ENCODE results near the gene PRDX5. TPM values are rescaled to one million over a fixed set of nuclear protein-coding genes. Genes with fewer than 3 reads are reported as not detected.

Gene PRDX5
- total and polyA plus RNA-seq, 4 donors, result 66.8 to 201 (median 135) TPM

DNA sequence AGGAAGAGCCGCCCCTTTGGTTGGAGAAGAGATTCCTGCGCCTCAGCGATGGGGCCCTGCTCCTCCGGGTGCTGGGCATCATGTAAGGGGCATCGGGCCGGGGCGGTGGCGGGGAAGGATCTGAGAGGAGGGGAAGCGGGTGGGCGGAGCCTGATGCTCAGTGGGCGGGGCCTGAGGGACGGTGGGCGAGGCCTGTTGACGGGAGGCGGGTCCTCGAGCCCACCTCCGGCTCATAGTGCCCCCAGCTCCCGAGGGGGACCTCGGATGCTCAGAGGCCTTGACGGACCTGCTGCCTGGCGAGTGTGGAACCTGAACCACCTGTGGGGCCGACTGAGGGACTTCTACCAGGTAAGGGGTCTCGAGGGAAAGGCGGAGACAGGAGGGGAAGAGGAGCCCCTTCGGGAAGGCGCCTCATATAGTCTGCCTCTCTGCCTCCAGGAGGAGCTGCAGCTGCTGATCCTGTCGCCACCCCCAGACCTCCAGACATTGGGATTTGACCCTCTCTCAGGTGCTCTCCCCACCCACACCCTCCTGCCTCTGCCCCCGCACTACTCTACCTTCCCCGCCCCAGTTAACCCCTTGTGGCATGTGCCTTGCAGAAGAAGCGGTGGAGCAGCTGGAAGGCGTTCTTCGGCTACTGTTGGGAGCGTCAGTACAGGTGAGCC, 22.9 kb downstream of the PRDX5 start:
- WGBS, result 46% methylated on average over 33 of the region's 33 CpGs

DNA sequence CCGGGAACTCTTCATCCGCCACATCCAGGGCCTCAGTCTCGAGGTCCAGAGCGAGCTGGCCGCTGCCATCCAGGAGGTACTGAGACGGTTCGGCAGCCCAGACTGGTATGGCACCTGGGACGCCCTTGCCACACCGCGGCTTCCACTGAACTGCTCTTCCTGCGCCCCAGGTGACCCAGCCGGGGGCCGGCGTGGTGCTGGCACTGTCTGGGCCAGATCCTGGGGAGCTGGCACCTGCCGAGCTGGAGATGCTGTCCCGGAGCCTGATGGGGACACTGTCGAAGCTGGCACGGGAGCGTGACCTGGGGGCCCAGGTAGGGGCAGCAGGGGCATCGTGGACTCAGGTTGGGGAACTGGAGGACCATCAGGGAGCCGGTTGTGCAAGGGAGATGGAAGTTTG, 23.5 kb downstream of the PRDX5 start:
- Histone ChIP-seq H3K27me3 (ENCODE audit: control insufficient read depth in 4 of 4, insufficient read depth in 4 of 4, low read length in 3 of 4) (no peaks in the 10 kb centered on the region), H3K9me3 (ENCODE audit: control insufficient read depth in 4 of 4, low read length in 3 of 4) (no peaks in the 10 kb centered on the region), H3K4me1 (ENCODE audit: control insufficient read depth in 4 of 4, insufficient read depth in 4 of 4, low read length in 3 of 4) (peaks cover 0 to 12% (median 7%) of the 10 kb centered on the region in 4 donors), H3K4me3 (ENCODE audit: low read depth in 1 of 3, low read length in 3 of 3) (no peak overlapping the region), H3K27ac (ENCODE audit: low read depth in 1 of 2, low read length in 2 of 2) (no peak overlapping the region), H3K9ac (ENCODE audit: low read depth in 1 of 2, low read length in 2 of 2) (no peak overlapping the region), H3K36me3 (ENCODE audit: control insufficient read depth in 4 of 4, insufficient read depth in 3 of 4, low read depth in 1 of 4, low read length in 3 of 4) (no peaks in the 10 kb centered on the region)
- 85% methylated on average over 21 of the region's 21 CpGs for WGBS
- DNase-seq (ENCODE audit: low spot score), result no peak
- TF ChIP-seq HNF4G (IDR thresholded peaks at IDR 0.05) (no peak), NR2F2 (IDR thresholded peaks at IDR 0.05) (no peak), YY1 (IDR thresholded peaks at IDR 0.05) (no peak), HNF4A (conservative IDR thresholded peaks at IDR 0.05) (no peak), GABPA (IDR thresholded peaks at IDR 0.05 in 1 of 2, conservative IDR thresholded peaks at IDR 0.05 in 1 of 2) (no peak)
- TF ChIP-seq, protein P1, sequence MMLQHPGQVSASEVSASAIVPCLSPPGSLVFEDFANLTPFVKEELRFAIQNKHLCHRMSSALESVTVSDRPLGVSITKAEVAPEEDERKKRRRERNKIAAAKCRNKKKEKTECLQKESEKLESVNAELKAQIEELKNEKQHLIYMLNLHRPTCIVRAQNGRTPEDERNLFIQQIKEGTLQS (IDR thresholded peaks at IDR 0.05), result no peak
- TF ChIP-seq, protein P2, sequence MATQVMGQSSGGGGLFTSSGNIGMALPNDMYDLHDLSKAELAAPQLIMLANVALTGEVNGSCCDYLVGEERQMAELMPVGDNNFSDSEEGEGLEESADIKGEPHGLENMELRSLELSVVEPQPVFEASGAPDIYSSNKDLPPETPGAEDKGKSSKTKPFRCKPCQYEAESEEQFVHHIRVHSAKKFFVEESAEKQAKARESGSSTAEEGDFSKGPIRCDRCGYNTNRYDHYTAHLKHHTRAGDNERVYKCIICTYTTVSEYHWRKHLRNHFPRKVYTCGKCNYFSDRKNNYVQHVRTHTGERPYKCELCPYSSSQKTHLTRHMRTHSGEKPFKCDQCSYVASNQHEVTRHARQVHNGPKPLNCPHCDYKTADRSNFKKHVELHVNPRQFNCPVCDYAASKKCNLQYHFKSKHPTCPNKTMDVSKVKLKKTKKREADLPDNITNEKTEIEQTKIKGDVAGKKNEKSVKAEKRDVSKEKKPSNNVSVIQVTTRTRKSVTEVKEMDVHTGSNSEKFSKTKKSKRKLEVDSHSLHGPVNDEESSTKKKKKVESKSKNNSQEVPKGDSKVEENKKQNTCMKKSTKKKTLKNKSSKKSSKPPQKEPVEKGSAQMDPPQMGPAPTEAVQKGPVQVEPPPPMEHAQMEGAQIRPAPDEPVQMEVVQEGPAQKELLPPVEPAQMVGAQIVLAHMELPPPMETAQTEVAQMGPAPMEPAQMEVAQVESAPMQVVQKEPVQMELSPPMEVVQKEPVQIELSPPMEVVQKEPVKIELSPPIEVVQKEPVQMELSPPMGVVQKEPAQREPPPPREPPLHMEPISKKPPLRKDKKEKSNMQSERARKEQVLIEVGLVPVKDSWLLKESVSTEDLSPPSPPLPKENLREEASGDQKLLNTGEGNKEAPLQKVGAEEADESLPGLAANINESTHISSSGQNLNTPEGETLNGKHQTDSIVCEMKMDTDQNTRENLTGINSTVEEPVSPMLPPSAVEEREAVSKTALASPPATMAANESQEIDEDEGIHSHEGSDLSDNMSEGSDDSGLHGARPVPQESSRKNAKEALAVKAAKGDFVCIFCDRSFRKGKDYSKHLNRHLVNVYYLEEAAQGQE (IDR thresholded peaks at IDR 0.05), result no peak

More for the DNA sequence above, 22.9 kb downstream of the PRDX5 start:
- Histone ChIP-seq H3K27me3 (ENCODE audit: control insufficient read depth in 4 of 4, insufficient read depth in 4 of 4, low read length in 3 of 4) (no peaks in the 10 kb centered on the region), H3K9me3 (ENCODE audit: control insufficient read depth in 4 of 4, low read length in 3 of 4) (no peaks in the 10 kb centered on the region), H3K27ac (ENCODE audit: low read depth in 1 of 2, low read length in 2 of 2) (peak overlapping the region; percentile 18 to 61), H3K9ac (ENCODE audit: low read depth in 1 of 2, low read length in 2 of 2) (no peak overlapping the region), H3K4me3 (ENCODE audit: low read depth in 1 of 3, low read length in 3 of 3) (peak overlapping the region in 1 of 3 donors; percentile 21), H3K36me3 (ENCODE audit: control insufficient read depth in 4 of 4, insufficient read depth in 3 of 4, low read depth in 1 of 4, low read length in 3 of 4) (no peaks in the 10 kb centered on the region), H3K4me1 (ENCODE audit: control insufficient read depth in 4 of 4, insufficient read depth in 4 of 4, low read length in 3 of 4) (peaks cover 0 to 12% (median 7%) of the 10 kb centered on the region in 4 donors)
- peak; percentile 82 for DNase-seq (ENCODE audit: low spot score)
- TF ChIP-seq HNF4G (IDR thresholded peaks at IDR 0.05), result no peak
- TF ChIP-seq NR2F2 (IDR thresholded peaks at IDR 0.05), result no peak
- no peak for TF ChIP-seq RAD21 (IDR thresholded peaks at IDR 0.05)
- TF ChIP-seq FOXA2 (IDR thresholded peaks at IDR 0.05), result no peak
- no peak for TF ChIP-seq GABPA (IDR thresholded peaks at IDR 0.05 in 1 of 2, conservative IDR thresholded peaks at IDR 0.05 in 1 of 2)
- TF ChIP-seq, protein P3, sequence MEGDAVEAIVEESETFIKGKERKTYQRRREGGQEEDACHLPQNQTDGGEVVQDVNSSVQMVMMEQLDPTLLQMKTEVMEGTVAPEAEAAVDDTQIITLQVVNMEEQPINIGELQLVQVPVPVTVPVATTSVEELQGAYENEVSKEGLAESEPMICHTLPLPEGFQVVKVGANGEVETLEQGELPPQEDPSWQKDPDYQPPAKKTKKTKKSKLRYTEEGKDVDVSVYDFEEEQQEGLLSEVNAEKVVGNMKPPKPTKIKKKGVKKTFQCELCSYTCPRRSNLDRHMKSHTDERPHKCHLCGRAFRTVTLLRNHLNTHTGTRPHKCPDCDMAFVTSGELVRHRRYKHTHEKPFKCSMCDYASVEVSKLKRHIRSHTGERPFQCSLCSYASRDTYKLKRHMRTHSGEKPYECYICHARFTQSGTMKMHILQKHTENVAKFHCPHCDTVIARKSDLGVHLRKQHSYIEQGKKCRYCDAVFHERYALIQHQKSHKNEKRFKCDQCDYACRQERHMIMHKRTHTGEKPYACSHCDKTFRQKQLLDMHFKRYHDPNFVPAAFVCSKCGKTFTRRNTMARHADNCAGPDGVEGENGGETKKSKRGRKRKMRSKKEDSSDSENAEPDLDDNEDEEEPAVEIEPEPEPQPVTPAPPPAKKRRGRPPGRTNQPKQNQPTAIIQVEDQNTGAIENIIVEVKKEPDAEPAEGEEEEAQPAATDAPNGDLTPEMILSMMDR (IDR thresholded peaks at IDR 0.05; ENCODE audit: low read depth, low read length, missing input control), result no peak
- TF ChIP-seq, protein P4, sequence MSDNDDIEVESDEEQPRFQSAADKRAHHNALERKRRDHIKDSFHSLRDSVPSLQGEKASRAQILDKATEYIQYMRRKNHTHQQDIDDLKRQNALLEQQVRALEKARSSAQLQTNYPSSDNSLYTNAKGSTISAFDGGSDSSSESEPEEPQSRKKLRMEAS (IDR thresholded peaks at IDR 0.05), result no peak
- TF ChIP-seq YY1 (IDR thresholded peaks at IDR 0.05), result no peak
- TF ChIP-seq, protein P1 (IDR thresholded peaks at IDR 0.05), result no peak
- no peak for TF ChIP-seq JUND (IDR thresholded peaks at IDR 0.05)
- no peak for TF ChIP-seq SP1 (IDR thresholded peaks at IDR 0.05)
